Upper lobe of left lung (tissue), 6 donors: ENCODE results near the gene AMZ2. TPM values are rescaled to one million over a fixed set of nuclear protein-coding genes. Genes with fewer than 3 reads are reported as not detected.

Experiments
- ATAC-seq, 2 donors: fragments of 200-7000 bp; cut with Tn5 transposase; one replicate each; pipeline ENCODE4 v1.9.1; 2022; ENCODE audit warnings: mild to moderate bottlenecking in 2 of 2, moderate library complexity in 2 of 2; ENCODE audit not compliant: low FRiP score in 2 of 2
- DNase-seq, 2 donors: peaks; one replicate each; pipeline ENCODE4 v3.0.0-alpha.2; 2019 to 2020
- H3K27ac ChIP-seq, 4 donors: fragments of 200-600 bp; sonication (generic); one replicate each; pipeline ENCODE4 v1.5.1; 2016 to 2019
- H3K27me3 ChIP-seq, 4 donors: fragments of 200-600 bp; sonication (generic); one replicate each; pipeline ENCODE4 v1.5.1; 2017 to 2019
- H3K36me3 ChIP-seq, 4 donors: fragments of 200-600 bp; sonication (generic); one replicate each; pipeline ENCODE4 v1.5.1; 2016 to 2019
- H3K4me1 ChIP-seq, 4 donors: fragments of 200-600 bp; sonication (generic); one replicate each; pipeline ENCODE4 v1.5.1; 2018 to 2019
- H3K4me3 ChIP-seq, 4 donors: fragments of 200-600 bp; sonication (generic); one replicate each; pipeline ENCODE4 v1.5.1; 2017 to 2019; ENCODE audit warnings: mild to moderate bottlenecking in 2 of 4, moderate library complexity in 1 of 4
- H3K9me3 ChIP-seq, 4 donors: fragments of 200-600 bp; sonication (generic); one replicate each; pipeline ENCODE4 v1.5.1; 2018 to 2019
- CTCF ChIP-seq, 6 experiments: fragments of 450-650 bp in 4 of 6; fragments of 200-600 bp in 2 of 6; sonication (generic) in 2 of 6; IDR thresholded peaks; one replicate each; pipeline ENCODE4 v1.5.1; 2016 to 2019; ENCODE audit warnings: antibody characterized with exemption in 6 of 6
- EP300 ChIP-seq, 4 donors: sonication (generic); formaldehyde crosslinking; IDR thresholded peaks; one replicate each; pipeline ENCODE4 v1.5.1; 2017; ENCODE audit warnings: antibody characterized with exemption in 4 of 4, control low read depth in 2 of 4
- POLR2A ChIP-seq, 4 donors: fragments of 450-650 bp; IDR thresholded peaks; one replicate each; pipeline ENCODE4 v1.5.1; 2016 to 2017; ENCODE audit warnings: antibody characterized with exemption in 4 of 4, mild to moderate bottlenecking in 2 of 4
- POLR2AphosphoS5 ChIP-seq, 2 donors: sonication (generic); formaldehyde crosslinking; IDR thresholded peaks; one replicate each; pipeline ENCODE4 v1.5.1; 2017; ENCODE audit warnings: antibody characterized with exemption in 2 of 2
- WGBS, 2 donors: methylation state at CpG; one replicate each; pipeline ENCODE4 v1.1.5; 2017 to 2018; 5-methylcytosine and 5-hydroxymethylcytosine counted together
- total RNA-seq, 6 donors: library from RNA; depleted of rRNA in 4 of 6; stranded (reverse); fragments of >200 nt in 4 of 6; gene quantifications; one replicate each; pipeline versions ENCODE4 v1.1.0 to v1.2.1, GENCODE V29; 2016 to 2021
- donor health status: DM: no; HTN: no; CAD: no; lungs with moderate emphysema.
- donor health status: DM: no; HTN: yes; CAD: no; lungs with severe emphysema.

Gene AMZ2
- total RNA-seq, 6 donors from 2014 or later, result 19.4 to 50.3 (median 45.8) TPM

GRCh38 chr17:68294617-68295016 lies 46.8 kb downstream of the AMZ2 start:
- Histone ChIP-seq H3K9me3 (no peaks in the 10 kb centered on the region), H3K27ac (no peak overlapping the region), H3K27me3 (peaks cover 0 to 22% (median 8%) of the 10 kb centered on the region in 4 donors), H3K36me3 (no peaks in the 10 kb centered on the region), H3K4me1 (peaks cover 19 to 33% (median 28%) of the 10 kb centered on the region in 4 donors), H3K4me3 (no peak overlapping the region)
- TF ChIP-seq POLR2A (IDR thresholded peaks at IDR 0.05) (no peak), POLR2AphosphoS5 (IDR thresholded peaks at IDR 0.05) (no peak), EP300 (IDR thresholded peaks at IDR 0.05) (no peak), CTCF (IDR thresholded peaks at IDR 0.05) (no peak)
- ATAC-seq (no peak), DNase-seq (no peak)
- 88 to 90% methylated on average over 4 of the region's 4 CpGs for WGBS, 2 donors

DNA sequence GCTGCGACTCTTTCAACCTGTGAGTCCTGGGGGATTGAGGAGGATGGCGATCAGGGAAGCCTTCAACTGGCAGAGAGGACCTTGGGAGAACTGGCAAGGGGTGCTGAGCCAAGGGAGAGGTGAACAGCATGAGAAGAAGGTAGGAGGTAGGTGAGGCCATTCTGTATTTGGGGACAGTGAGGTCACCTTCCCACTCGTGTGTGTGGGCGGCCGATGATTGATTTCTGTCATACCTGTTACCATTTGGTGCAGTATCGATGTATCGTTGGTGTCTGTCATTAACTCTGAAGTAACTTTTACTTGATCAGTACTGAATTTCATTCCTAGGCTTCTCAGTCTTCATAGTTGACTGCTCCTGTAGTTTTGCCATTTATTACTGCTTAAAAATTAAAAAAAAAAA lies 47.2 kb downstream of the AMZ2 start:
- Histone ChIP-seq H3K9me3 (no peaks in the 10 kb centered on the region), H3K27ac (no peak overlapping the region), H3K27me3 (peaks cover 0 to 22% (median 8%) of the 10 kb centered on the region in 4 donors), H3K36me3 (no peaks in the 10 kb centered on the region), H3K4me3 (no peak overlapping the region), H3K4me1 (peaks cover 19 to 29% (median 27%) of the 10 kb centered on the region in 4 donors)
- no peak for TF ChIP-seq POLR2AphosphoS5 (IDR thresholded peaks at IDR 0.05)
- no peak for TF ChIP-seq EP300 (IDR thresholded peaks at IDR 0.05)
- TF ChIP-seq POLR2A (IDR thresholded peaks at IDR 0.05), result no peak
- TF ChIP-seq CTCF (IDR thresholded peaks at IDR 0.05), result no peak
- WGBS, 2 donors, result 90 to 91% methylated on average over 7 of the region's 7 CpGs
- no peak for ATAC-seq
- DNase-seq, result no peak

DNA sequence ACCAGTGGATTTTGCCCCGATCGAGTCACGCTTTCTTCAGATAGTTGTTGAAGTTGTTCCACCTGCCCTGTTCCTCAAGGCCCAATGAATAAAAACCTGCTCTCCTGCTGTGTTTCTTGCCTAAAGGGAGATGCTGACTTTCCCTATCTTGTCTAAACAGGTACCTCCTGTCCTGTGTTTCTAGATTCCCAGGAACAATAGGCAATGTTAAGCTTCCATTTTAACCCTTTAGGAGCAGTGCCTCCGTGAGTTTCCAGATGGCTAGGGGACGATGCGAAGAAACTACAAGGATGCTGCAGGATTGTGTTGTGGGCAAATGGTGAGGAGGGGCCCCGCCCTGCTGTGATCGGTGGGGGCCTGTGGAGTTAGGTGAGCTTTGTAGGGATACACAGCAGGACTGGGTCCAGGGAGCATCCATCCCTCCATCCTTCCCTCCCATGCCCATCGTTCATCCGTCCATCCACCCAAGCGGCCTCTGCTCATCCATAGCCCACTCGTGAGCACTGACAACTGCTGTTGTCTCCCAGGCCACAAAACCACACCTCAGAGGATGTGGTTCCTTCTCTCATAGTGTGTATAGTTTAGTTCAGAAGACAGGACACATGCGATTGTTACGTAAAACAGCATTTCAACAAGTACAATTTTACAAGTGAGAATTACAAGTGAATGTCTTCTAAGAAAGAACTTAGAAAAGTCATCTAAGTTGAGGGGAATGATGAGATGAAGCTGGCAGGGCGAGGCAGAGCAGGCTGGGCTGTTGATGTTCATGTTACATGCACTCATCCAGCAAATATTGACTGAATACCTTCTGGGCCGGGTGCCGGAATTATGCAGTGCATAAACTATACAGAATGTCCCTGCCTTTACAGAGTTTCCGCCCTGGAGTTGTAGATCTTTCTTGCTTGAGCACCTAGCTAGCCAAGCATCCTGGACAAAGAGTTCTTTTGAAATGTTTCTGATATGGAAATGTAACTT lies 48.7 kb downstream of the AMZ2 start:
- Histone ChIP-seq H3K9me3 (no peaks in the 10 kb centered on the region), H3K4me3 (no peak overlapping the region), H3K27ac (peak overlapping the region; percentile 35 to 73 (median 63)), H3K4me1 (peaks cover 10 to 18% (median 13%) of the 10 kb centered on the region in 4 donors), H3K36me3 (no peaks in the 10 kb centered on the region), H3K27me3 (peaks cover 0 to 13% (median 6%) of the 10 kb centered on the region in 4 donors)
- DNase-seq, result peak in 1 of 2 donors; percentile 67
- 74 to 81% methylated on average over 18 of the region's 18 CpGs for whole genome bisulfite sequencing, 2 donors
- no peak for ATAC-seq
- TF ChIP-seq EP300 (IDR thresholded peaks at IDR 0.05) (no peak), POLR2AphosphoS5 (IDR thresholded peaks at IDR 0.05) (peak in 1 of 2 donors; percentile 48), POLR2A (IDR thresholded peaks at IDR 0.05) (peak in 1 of 4 donors; percentile 37), CTCF (IDR thresholded peaks at IDR 0.05) (no peak)

DNA sequence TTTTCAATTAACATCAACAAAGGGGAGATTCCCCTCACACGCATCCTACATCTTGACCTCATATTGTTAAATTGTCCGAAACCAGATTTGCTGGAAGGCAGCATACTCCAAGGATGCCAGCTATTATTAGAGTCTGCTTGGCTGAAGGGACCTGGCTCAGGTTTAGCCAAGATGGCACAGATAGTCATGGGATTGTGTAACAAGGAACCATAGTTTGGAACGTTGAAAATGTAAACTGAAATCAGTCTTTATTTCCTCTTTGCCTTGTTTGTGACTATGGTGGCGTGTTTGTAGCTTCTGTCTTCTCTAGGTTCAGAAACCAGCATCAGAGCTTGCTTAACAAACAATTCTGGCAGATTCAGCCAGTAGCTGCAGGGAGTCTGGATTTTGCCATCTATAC lies 49.4 kb downstream of the AMZ2 start:
- WGBS, 2 donors, result 52 to 65% methylated on average over 4 of the region's 4 CpGs
- Histone ChIP-seq H3K9me3 (no peaks in the 10 kb centered on the region), H3K27me3 (peaks cover 0 to 7% (median 2%) of the 10 kb centered on the region in 4 donors), H3K36me3 (no peaks in the 10 kb centered on the region), H3K27ac (peak overlapping the region; percentile 35 to 73 (median 63)), H3K4me1 (peaks cover 3 to 11% (median 7%) of the 10 kb centered on the region in 4 donors), H3K4me3 (no peak overlapping the region)
- DNase-seq (no peak), ATAC-seq (no peak)
- no peak for TF ChIP-seq POLR2A (IDR thresholded peaks at IDR 0.05)
- TF ChIP-seq EP300 (IDR thresholded peaks at IDR 0.05), result no peak
- TF ChIP-seq CTCF (IDR thresholded peaks at IDR 0.05), result no peak
- peak in 1 of 2 donors; percentile 10 for TF ChIP-seq POLR2AphosphoS5 (IDR thresholded peaks at IDR 0.05)
